ENCODE data around the gene ATP11B. TPM values are rescaled to one million over a fixed set of nuclear protein-coding genes. Genes with fewer than 3 reads are reported as not detected.

The ATP11B gene
- total RNA-seq, 2 donors from 2014 or later: 68.8 to 68.9 TPM

- no peak overlapping the region for H3K27ac ChIP-seq
- no peak overlapping the region for H3K4me3 ChIP-seq
- no peak for TF ChIP-seq CTCF (IDR thresholded peaks at IDR 0.05)
- H3K36me3 ChIP-seq: no peaks in the 10 kb centered on the region
- no peaks in the 10 kb centered on the region for H3K9me3 ChIP-seq
- DNase-seq (ENCODE audit: low spot score) (no peak), ATAC-seq (ENCODE audit: insufficient number of reproducible peaks, low FRiP score, low read depth) (no peak)
- no peaks in the 10 kb centered on the region for H3K27me3 ChIP-seq (replicated peaks; ENCODE audit: insufficient read depth)
- peaks cover 15 to 25% of the 10 kb centered on the region in 2 donors for H3K4me1 ChIP-seq (ENCODE audit: control insufficient read depth in 1 of 2, low read depth in 2 of 2)
Observed at GRCh38 chr3:182800508-182800907, 7.2 kb downstream of the ATP11B start.

GRCh38 chr3:182802413-182803390 lies 9.4 kb downstream of the ATP11B start:
- no peak overlapping the region for H3K4me3 ChIP-seq
- no peak for ATAC-seq (ENCODE audit: insufficient number of reproducible peaks, low FRiP score, low read depth)

GRCh38 chr3:182803596-182803995 lies 10.3 kb downstream of the ATP11B start:
- DNase-seq (ENCODE audit: low spot score) (no peak), ATAC-seq (ENCODE audit: insufficient number of reproducible peaks, low FRiP score, low read depth) (no peak)
- Histone ChIP-seq H3K27ac (no peak overlapping the region), H3K4me3 (no peak overlapping the region), H3K9me3 (no peaks in the 10 kb centered on the region), H3K27me3 (replicated peaks; ENCODE audit: insufficient read depth) (no peaks in the 10 kb centered on the region), H3K4me1 (ENCODE audit: control insufficient read depth in 1 of 2, low read depth in 2 of 2) (peaks cover 10 to 21% of the 10 kb centered on the region in 2 donors), H3K36me3 (no peaks in the 10 kb centered on the region)
- no peak for TF ChIP-seq CTCF (IDR thresholded peaks at IDR 0.05)

More at GRCh38 chr3:182802413-182803390, 9.4 kb downstream of the ATP11B start:
- Histone ChIP-seq H3K27me3 (replicated peaks; ENCODE audit: insufficient read depth) (no peaks in the 10 kb centered on the region), H3K4me1 (ENCODE audit: control insufficient read depth in 1 of 2, low read depth in 2 of 2) (peaks cover 4 to 16% of the 10 kb centered on the region in 2 donors), H3K9me3 (no peaks in the 10 kb centered on the region), H3K36me3 (no peaks in the 10 kb centered on the region), H3K27ac (no peak overlapping the region)
- no peak for TF ChIP-seq CTCF (IDR thresholded peaks at IDR 0.05)
- DNase-seq (ENCODE audit: low spot score): no peak

GRCh38 chr3:182807061-182807460 lies 13.8 kb downstream of the ATP11B start:
- no peak overlapping the region for H3K27ac ChIP-seq
- peaks cover 21 to 24% of the 10 kb centered on the region in 2 donors for H3K4me1 ChIP-seq (ENCODE audit: control insufficient read depth in 1 of 2, low read depth in 2 of 2)
- DNase-seq (ENCODE audit: low spot score) (no peak), ATAC-seq (ENCODE audit: insufficient number of reproducible peaks, low FRiP score, low read depth) (no peak)
- no peaks in the 10 kb centered on the region for H3K9me3 ChIP-seq
- TF ChIP-seq CTCF (IDR thresholded peaks at IDR 0.05): no peak
- no peaks in the 10 kb centered on the region for H3K27me3 ChIP-seq (replicated peaks; ENCODE audit: insufficient read depth)
- no peak overlapping the region for H3K4me3 ChIP-seq
- H3K36me3 ChIP-seq: no peaks in the 10 kb centered on the region

GRCh38 chr3:182808041-182808770 lies 14.9 kb downstream of the ATP11B start:
- Histone ChIP-seq H3K4me3 (no peak overlapping the region), H3K9me3 (no peaks in the 10 kb centered on the region), H3K4me1 (ENCODE audit: control insufficient read depth in 1 of 2, low read depth in 2 of 2) (peaks cover 11 to 21% of the 10 kb centered on the region in 2 donors), H3K27me3 (replicated peaks; ENCODE audit: insufficient read depth) (no peaks in the 10 kb centered on the region), H3K36me3 (no peaks in the 10 kb centered on the region), H3K27ac (no peak overlapping the region)
- TF ChIP-seq CTCF (IDR thresholded peaks at IDR 0.05): no peak
- DNase-seq (ENCODE audit: low spot score) (no peak), ATAC-seq (ENCODE audit: insufficient number of reproducible peaks, low FRiP score, low read depth) (no peak)

Data from thoracic aorta (tissue), 2 donors.